Mucosa of descending colon (tissue), 3 donors: ENCODE data around the gene ANGEL1. TPM values are rescaled to one million over a fixed set of nuclear protein-coding genes. Genes with fewer than 3 reads are reported as not detected.

Experiments used
- ATAC-seq: fragments of 200-7000 bp; cut with Tn5 transposase; one replicate; pipeline ENCODE4 v1.9.1; 2020; ENCODE audit warnings: mild to moderate bottlenecking, moderate library complexity
- DNase-seq, 3 donors: peaks; one replicate each; pipeline ENCODE4 v3.0.0-alpha.2; 2020
- H3K36me3 ChIP-seq: fragments of 200-600 bp; one replicate; pipeline ENCODE4 v1.8.0; 2021; ENCODE audit warnings: low read depth, mild to moderate bottlenecking
- H3K4me1 ChIP-seq: fragments of 200-600 bp; one replicate; pipeline ENCODE4 v1.8.0; 2021; ENCODE audit warnings: low read depth, mild to moderate bottlenecking
- H3K4me3 ChIP-seq: fragments of 200-600 bp; one replicate; pipeline ENCODE4 v1.8.0; 2021; ENCODE audit warnings: mild to moderate bottlenecking
- H3K9me3 ChIP-seq: fragments of 200-600 bp; one replicate; pipeline ENCODE4 v1.8.0; 2021; ENCODE audit warnings: mild to moderate bottlenecking
- intact Hi-C, 2 donors: fragments of 100-400 bp; cut with DNase I in 1 of 2; cut with micrococcal nuclease in 1 of 2; formaldehyde crosslinking; loops; one replicate each; pipeline versions ENCODE4 v1.11.0 to v1.11.1; 2022; cut with DNase I, micrococcal nuclease
- total RNA-seq, 3 donors: library from RNA; stranded (reverse); fragmentation: NEBNext Ultra II Directional in 2 of 3; extraction: Animal tissue kit (Norgen Biotek cat#: 25700) in 2 of 3; gene quantifications; one replicate each; pipeline versions ENCODE4 v1.2.1 to v1.2.4, GENCODE V29; 2021 to 2023
- TF ChIP-seq, protein P1 (sequence below): fragments of 200-600 bp; IDR thresholded peaks from one replicate; pipeline ENCODE4 v1.8.0; 2022; ENCODE audit warnings: antibody characterized with exemption, mild to moderate bottlenecking
- donor health status: DM: no; HTN: no; CAD: no; lungs with moderate emphysema.
- donor health status: DM: no; HTN: no; CAD: no.
- donor health status: DM: no; HTN: yes; CAD: no.

The ANGEL1 gene
- total RNA-seq, 3 donors from 2014 or later: 12.6 to 17.1 (median 13.5) TPM

DNA sequence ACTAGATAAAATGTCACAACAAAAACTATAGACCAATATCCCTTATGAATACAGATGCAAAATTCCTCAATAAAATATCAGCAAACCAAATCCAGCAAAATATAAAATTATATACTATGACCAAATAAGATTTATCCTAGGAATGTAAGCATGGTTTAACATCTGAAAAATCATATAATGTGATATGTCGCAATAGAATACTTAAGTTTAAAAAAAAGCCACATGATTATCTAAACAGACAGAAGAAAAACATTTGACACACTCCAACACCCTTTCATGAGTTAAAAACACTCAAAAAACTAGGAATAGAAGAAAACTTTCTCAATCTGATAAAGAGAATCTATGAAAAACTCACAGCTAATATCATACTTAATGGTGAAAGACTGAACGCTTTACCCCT is 20.3 kb downstream of the ANGEL1 start:
- TF ChIP-seq, protein P1, sequence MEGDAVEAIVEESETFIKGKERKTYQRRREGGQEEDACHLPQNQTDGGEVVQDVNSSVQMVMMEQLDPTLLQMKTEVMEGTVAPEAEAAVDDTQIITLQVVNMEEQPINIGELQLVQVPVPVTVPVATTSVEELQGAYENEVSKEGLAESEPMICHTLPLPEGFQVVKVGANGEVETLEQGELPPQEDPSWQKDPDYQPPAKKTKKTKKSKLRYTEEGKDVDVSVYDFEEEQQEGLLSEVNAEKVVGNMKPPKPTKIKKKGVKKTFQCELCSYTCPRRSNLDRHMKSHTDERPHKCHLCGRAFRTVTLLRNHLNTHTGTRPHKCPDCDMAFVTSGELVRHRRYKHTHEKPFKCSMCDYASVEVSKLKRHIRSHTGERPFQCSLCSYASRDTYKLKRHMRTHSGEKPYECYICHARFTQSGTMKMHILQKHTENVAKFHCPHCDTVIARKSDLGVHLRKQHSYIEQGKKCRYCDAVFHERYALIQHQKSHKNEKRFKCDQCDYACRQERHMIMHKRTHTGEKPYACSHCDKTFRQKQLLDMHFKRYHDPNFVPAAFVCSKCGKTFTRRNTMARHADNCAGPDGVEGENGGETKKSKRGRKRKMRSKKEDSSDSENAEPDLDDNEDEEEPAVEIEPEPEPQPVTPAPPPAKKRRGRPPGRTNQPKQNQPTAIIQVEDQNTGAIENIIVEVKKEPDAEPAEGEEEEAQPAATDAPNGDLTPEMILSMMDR: no peak
- Histone ChIP-seq H3K4me1 (no peaks in the 10 kb centered on the region), H3K9me3 (no peaks in the 10 kb centered on the region), H3K36me3 (peaks cover 4% of the 10 kb centered on the region), H3K4me3 (no peak overlapping the region)
- no peak for DNase-seq
- ATAC-seq: no peak
- intact Hi-C loops: no loop called here

DNA sequence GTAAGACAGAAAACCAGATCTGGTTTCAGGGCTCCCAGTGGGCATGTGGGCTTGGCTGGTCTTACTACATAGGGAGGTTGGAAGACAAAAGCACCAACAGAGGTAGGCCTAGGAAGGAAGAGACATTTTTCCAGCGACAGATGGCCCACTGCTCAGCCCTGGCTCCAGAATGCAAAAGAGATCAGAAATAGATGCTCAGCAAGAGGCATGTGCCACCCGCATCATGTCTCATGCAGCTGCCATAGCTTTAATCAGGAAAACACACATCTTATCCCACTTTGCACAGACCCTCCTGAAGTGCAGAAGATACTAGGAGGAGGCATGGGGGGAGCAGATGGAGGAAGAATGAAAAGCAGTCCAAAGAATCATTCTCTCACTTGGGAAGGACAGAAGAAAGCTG is 26.1 kb downstream of the ANGEL1 start:
- no peaks in the 10 kb centered on the region for H3K9me3 ChIP-seq
- no peaks in the 10 kb centered on the region for H3K4me1 ChIP-seq
- ATAC-seq (no peak), DNase-seq (no peak)
- TF ChIP-seq, protein P1: no peak
- H3K36me3 ChIP-seq: peaks cover 4% of the 10 kb centered on the region
- intact Hi-C loops: no loop called here
- no peak overlapping the region for H3K4me3 ChIP-seq

DNA sequence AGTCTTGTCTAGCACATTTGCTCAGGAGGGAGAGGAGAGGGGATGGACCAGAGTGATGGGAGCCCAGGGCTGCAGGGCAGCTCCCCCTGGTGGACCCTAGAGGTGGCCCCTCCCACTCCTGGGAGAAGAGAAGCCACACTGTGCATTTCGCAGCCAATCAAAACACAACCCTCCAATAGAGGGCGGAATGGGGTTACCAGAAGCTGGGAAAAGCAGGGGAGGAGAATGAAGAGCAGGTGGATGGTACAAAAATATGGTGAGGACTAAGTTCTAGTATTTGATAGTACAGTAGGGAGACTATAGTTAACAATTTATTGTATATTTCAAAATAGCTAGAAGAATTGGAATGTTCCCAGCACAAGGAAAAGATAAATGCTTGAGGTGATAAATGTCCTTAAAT is 27.8 kb downstream of the ANGEL1 start:
- H3K36me3 ChIP-seq: peaks cover 4% of the 10 kb centered on the region
- H3K4me1 ChIP-seq: no peaks in the 10 kb centered on the region
- no peak overlapping the region for H3K4me3 ChIP-seq
- ATAC-seq (peak; percentile 89), DNase-seq (peak in 2 of 3 donors; percentile 62 to 72)
- H3K9me3 ChIP-seq: no peaks in the 10 kb centered on the region
- intact Hi-C loops: no loop called here
- TF ChIP-seq, protein P1: peak; percentile 23

- DNase-seq (no peak), ATAC-seq (no peak)
- Histone ChIP-seq H3K4me3 (no peak overlapping the region), H3K36me3 (peaks cover 4% of the 10 kb centered on the region), H3K4me1 (no peaks in the 10 kb centered on the region), H3K9me3 (no peaks in the 10 kb centered on the region)
- TF ChIP-seq, protein P1: no peak
- intact Hi-C loops: no loop called here
These were observed 28.3 kb downstream of the ANGEL1 start for GRCh38 chr14:76784266-76784874.

DNA sequence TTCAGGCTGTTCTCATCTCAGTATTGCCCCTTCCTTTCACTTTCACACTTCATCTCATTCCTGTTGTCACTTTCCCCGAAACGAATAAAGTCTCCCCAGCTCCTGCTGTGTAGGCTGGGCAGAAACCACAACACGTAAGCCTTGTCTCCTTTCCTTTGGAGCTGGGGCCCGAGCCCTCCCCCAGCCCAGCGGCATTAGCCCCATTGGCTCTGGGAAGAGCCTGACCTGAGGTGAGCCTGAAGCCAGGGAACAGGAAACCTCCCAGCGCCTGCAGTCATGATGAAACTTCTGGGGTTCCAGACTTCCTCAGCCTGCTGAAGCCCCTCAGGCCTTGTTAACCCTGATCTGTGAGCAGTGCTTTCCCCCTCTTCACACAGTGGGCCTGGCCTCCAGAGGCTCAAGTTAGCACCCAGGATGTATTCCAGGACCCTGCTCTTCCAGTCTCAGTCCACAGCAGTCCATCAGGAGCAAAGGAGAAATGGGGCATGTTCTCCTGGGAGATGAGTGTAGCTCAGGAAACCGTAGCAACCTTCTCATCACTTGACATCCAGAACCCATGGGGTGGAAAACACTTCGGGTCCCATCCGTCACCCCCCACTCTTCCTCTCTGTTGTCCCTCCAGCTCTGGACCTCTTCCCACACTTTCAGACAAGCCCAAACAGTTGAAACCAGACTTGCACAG is 29.7 kb downstream of the ANGEL1 start:
- ATAC-seq (no peak), DNase-seq (no peak)
- H3K36me3 ChIP-seq: no peaks in the 10 kb centered on the region
- no peaks in the 10 kb centered on the region for H3K4me1 ChIP-seq
- no peak overlapping the region for H3K4me3 ChIP-seq
- TF ChIP-seq, protein P1: no peak
- H3K9me3 ChIP-seq: no peaks in the 10 kb centered on the region
- intact Hi-C loops: no loop called here
